GM12875 (cell line): ENCODE data around the gene C1orf21.

Experiments used
- H3K4me3 ChIP-seq: one replicate; pipeline ENCODE4 v1.5.1; 2011; ENCODE audit warnings: low read depth, low read length, control low read depth
- TF ChIP-seq, protein P1 (sequence below): IDR thresholded peaks from 2 replicates; pipeline ENCODE4 v1.5.1; 2011; ENCODE audit warnings: low read depth, mild to moderate bottlenecking, control low read depth, inconsistent platforms, low read length, moderate library complexity, borderline replicate concordance; ENCODE audit not compliant: insufficient read depth

Gene C1orf21

DNA sequence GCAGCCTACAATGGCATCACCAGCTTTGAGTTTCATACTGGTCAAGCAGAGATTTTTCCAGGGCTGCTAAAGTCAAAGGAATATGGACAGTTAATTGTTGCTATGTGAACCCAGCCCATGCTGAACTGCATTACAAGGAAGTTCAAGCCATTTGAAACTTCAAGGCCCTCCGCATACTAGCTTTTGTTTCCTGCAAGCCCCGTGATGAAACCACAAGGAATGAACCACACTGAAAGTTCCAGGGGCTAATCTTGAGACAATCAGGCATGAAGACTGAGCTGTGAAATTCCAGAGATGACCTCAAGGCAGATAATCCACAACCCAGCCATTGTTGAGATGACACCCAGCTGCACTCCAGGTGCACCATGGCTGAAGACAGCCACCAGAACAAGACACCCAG lies 180.8 kb downstream of the C1orf21 start:
- no peak overlapping the region for H3K4me3 ChIP-seq
- TF ChIP-seq, protein P1, sequence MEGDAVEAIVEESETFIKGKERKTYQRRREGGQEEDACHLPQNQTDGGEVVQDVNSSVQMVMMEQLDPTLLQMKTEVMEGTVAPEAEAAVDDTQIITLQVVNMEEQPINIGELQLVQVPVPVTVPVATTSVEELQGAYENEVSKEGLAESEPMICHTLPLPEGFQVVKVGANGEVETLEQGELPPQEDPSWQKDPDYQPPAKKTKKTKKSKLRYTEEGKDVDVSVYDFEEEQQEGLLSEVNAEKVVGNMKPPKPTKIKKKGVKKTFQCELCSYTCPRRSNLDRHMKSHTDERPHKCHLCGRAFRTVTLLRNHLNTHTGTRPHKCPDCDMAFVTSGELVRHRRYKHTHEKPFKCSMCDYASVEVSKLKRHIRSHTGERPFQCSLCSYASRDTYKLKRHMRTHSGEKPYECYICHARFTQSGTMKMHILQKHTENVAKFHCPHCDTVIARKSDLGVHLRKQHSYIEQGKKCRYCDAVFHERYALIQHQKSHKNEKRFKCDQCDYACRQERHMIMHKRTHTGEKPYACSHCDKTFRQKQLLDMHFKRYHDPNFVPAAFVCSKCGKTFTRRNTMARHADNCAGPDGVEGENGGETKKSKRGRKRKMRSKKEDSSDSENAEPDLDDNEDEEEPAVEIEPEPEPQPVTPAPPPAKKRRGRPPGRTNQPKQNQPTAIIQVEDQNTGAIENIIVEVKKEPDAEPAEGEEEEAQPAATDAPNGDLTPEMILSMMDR: no peak

DNA sequence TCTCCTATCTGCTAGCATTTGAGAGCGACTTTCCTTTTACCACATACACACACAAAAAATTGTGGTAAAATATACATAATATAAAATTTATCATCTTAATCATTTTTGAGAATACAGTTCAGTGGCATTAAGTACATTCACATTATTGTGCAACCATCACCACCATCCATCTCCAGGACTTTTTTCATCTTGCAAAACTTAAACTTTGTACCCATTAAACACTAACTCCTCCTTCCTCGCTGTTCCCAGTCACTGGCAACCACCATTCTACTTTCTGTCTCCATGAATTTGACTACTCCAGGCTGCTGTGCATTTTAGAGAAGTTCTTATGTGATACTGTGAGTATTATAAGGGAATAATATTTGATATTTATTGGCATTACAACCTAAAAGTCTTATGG lies 181.3 kb downstream of the C1orf21 start:
- TF ChIP-seq, protein P1: no peak
- H3K4me3 ChIP-seq: no peak overlapping the region

- no peak overlapping the region for H3K4me3 ChIP-seq
- TF ChIP-seq, protein P1: no peak
Observed at GRCh38 chr1:184569106-184569505, 182.3 kb downstream of the C1orf21 start.

- TF ChIP-seq, protein P1: no peak
- H3K4me3 ChIP-seq: no peak overlapping the region
Observed at GRCh38 chr1:184574588-184574987, 187.8 kb downstream of the C1orf21 start.

- no peak overlapping the region for H3K4me3 ChIP-seq
- TF ChIP-seq, protein P1: no peak
Observed at GRCh38 chr1:184576822-184577221, 190.0 kb downstream of the C1orf21 start.

- TF ChIP-seq, protein P1: no peak
- H3K4me3 ChIP-seq: no peak overlapping the region
Observed at GRCh38 chr1:184577319-184577718, 190.5 kb downstream of the C1orf21 start.

GRCh38 chr1:184582411-184582810 lies 195.6 kb downstream of the C1orf21 start:
- H3K4me3 ChIP-seq: no peak overlapping the region
- TF ChIP-seq, protein P1: no peak
